OCI-LY7 (cell line): Measurements from ENCODE around the gene FBXO17. TPM values are rescaled to one million over a fixed set of nuclear protein-coding genes. Genes with fewer than 3 reads are reported as not detected.
"Not testable (repeated sequence)": the region's sequence is repeated elsewhere in the genome, so short reads cannot be mapped to it uniquely, and the experiment has no call there.

Source experiments
- BruUV-seq: library from RNA; stranded (reverse); fragments of 400-500 nt; replicated peaks from 2 replicates; lab custom pipeline; 2021; lab: Mats Ljungman, UMichigan
- CTCF ChIA-PET: fragments of 300-600 bp; sonication (Branson Sonifier 250); formaldehyde crosslinking; loops from one replicate; lab custom pipeline; 2022; ENCODE audit warnings: antibody characterized with exemption; ENCODE audit not compliant: unreplicated experiment; lab: Charles Lee
- POLR2A ChIA-PET: fragments of 300-600 bp; sonication (Branson Sonifier 250); formaldehyde crosslinking; loops from one replicate; lab custom pipeline; 2022; ENCODE audit warnings: antibody characterized with exemption; lab: Charles Lee
- DNase-seq: peaks from one replicate; pipeline ENCODE4 v3.0.0-alpha.2; 2015; ENCODE audit warnings: low spot score
- H2AFZ ChIP-seq: fragments of 200-600 bp; sonication (generic), shearing (Covaris generic); 2 replicates; pipeline ENCODE4 v1.6.1; 2014; ENCODE audit warnings: mild to moderate bottlenecking, antibody characterized with exemption, low read length, moderate library complexity
- H3K27ac ChIP-seq: fragments of 200-600 bp; sonication (generic); 2 replicates; pipeline ENCODE4 v1.5.1; 2014; ENCODE audit warnings: mixed run types, low read depth, mild to moderate bottlenecking, moderate library complexity, low read length, inconsistent platforms; ENCODE audit not compliant: poor library complexity, severe bottlenecking
- H3K36me3 ChIP-seq: fragments of 200-600 bp; sonication (generic); 2 replicates; pipeline ENCODE4 v1.6.1; 2014; ENCODE audit warnings: mild to moderate bottlenecking, antibody characterized with exemption, low read length, moderate library complexity, mixed read lengths; ENCODE audit not compliant: insufficient read depth
- H3K4me1 ChIP-seq: fragments of 200-600 bp; sonication (generic); 2 replicates; pipeline ENCODE4 v1.5.1; 2014; ENCODE audit warnings: mild to moderate bottlenecking, low read length; ENCODE audit not compliant: insufficient read depth, poor library complexity, severe bottlenecking
- H3K4me2 ChIP-seq: fragments of 200-600 bp; sonication (generic); 2 replicates; pipeline ENCODE4 v1.6.1; 2014; ENCODE audit warnings: mild to moderate bottlenecking, low read length
- H3K4me3 ChIP-seq: fragments of 200-600 bp; sonication (generic); 2 replicates; pipeline ENCODE4 v1.5.1; 2014; ENCODE audit warnings: mild to moderate bottlenecking, low read depth, low read length; ENCODE audit not compliant: poor library complexity, severe bottlenecking
- H3K79me2 ChIP-seq: fragments of 200-600 bp; sonication (generic); 2 replicates; pipeline ENCODE4 v1.6.1; 2016; ENCODE audit warnings: low read depth, mild to moderate bottlenecking, low read length, moderate library complexity, mixed read lengths; ENCODE audit not compliant: insufficient read depth
- H3K9me2 ChIP-seq: fragments of 200-600 bp; sonication (generic); 2 replicates; pipeline ENCODE4 v1.6.1; 2016; ENCODE audit warnings: mild to moderate bottlenecking, low read length, mixed read lengths; ENCODE audit not compliant: insufficient read depth
- H3K9me3 ChIP-seq: fragments of 200-600 bp; sonication (generic); 2 replicates; pipeline ENCODE4 v1.6.1; 2014; ENCODE audit warnings: mild to moderate bottlenecking, mixed run types, low read length, mixed read lengths
- H4K20me1 ChIP-seq: fragments of 200-600 bp; sonication (generic); 2 replicates; pipeline ENCODE4 v1.6.1; 2014; ENCODE audit warnings: mild to moderate bottlenecking, antibody characterized with exemption, low read length, moderate library complexity, mixed read lengths; ENCODE audit not compliant: insufficient read depth
- CTCF ChIP-seq: fragments of 200-600 bp; sonication (generic); conservative IDR thresholded peaks from 2 replicates; pipeline ENCODE4 v1.5.1; 2014; ENCODE audit warnings: mild to moderate bottlenecking, antibody characterized with exemption, low read length, moderate library complexity, mixed read lengths
- EZH2phosphoT487 ChIP-seq: fragments of 200-600 bp; sonication (generic); IDR thresholded peaks from 2 replicates; pipeline ENCODE4 v1.6.1; 2018; ENCODE audit warnings: low read depth, borderline replicate concordance, mild to moderate bottlenecking, mixed run types, antibody characterized with exemption, low read length, moderate library complexity, mixed read lengths
- intact Hi-C: fragments of 100-400 bp; cut with micrococcal nuclease; formaldehyde crosslinking; loops from one replicate; pipeline ENCODE4 v1.10.0; 2022; ENCODE audit not compliant: unreplicated experiment
- total RNA-seq, 2 experiments: library from RNA; depleted of rRNA in 1 of 2; stranded (reverse); fragments of >200 nt in 1 of 2; shearing (Covaris generic) in 1 of 2; gene quantifications; 2 replicates each; pipeline ENCODE4 v1.2.3, GENCODE V29; 2014 to 2022

FBXO17 gene
- total RNA-seq, 2 experiments from 2014 or later, result not detected

GRCh38 chr19:38993271-38993670 is 17.7 kb upstream of the FBXO17 start:
- Histone ChIP-seq H3K36me3 (no peaks in the 10 kb centered on the region), H3K4me2 (no peak overlapping the region), H3K79me2 (no peaks in the 10 kb centered on the region), H3K9me2 (no peaks in the 10 kb centered on the region), H3K9me3 (no peaks in the 10 kb centered on the region), H3K4me1 (no peaks in the 10 kb centered on the region), H3K27ac (no peak overlapping the region), H2AFZ (no peak overlapping the region), H3K4me3 (no peak overlapping the region), H4K20me1 (no peaks in the 10 kb centered on the region)
- ChIA-PET POLR2A (no interaction called here), CTCF (no interaction called here)
- TF ChIP-seq EZH2phosphoT487 (no peak), CTCF (no peak)
- no peak for DNase-seq
- no TSS peak for BruUV-seq
- intact Hi-C loops, result no loop called here

GRCh38 chr19:38990949-38991697 is 15.6 kb upstream of the FBXO17 start:
- H3K9me3 ChIP-seq, result no peaks in the 10 kb centered on the region
- no peak for TF ChIP-seq EZH2phosphoT487
- no peak for TF ChIP-seq CTCF
- H3K79me2 ChIP-seq, result no peaks in the 10 kb centered on the region
- no peaks in the 10 kb centered on the region for H4K20me1 ChIP-seq
- no peaks in the 10 kb centered on the region for H3K4me1 ChIP-seq
- POLR2A ChIA-PET, result no interaction called here
- H3K27ac ChIP-seq, result no peak overlapping the region
- H3K36me3 ChIP-seq, result no peaks in the 10 kb centered on the region
- no peaks in the 10 kb centered on the region for H3K9me2 ChIP-seq
- no peak for DNase-seq
- CTCF ChIA-PET, result no interaction called here
- no peak overlapping the region for H3K4me3 ChIP-seq
- H3K4me2 ChIP-seq, result no peak overlapping the region
- no peak overlapping the region for H2AFZ ChIP-seq
- no TSS peak for BruUV-seq
- intact Hi-C loops, result no loop called here

- CTCF ChIA-PET, H3K4me2 ChIP-seq, intact Hi-C loops, H4K20me1 ChIP-seq, DNase-seq, H3K9me2 ChIP-seq, H3K27ac ChIP-seq, H3K36me3 ChIP-seq, H3K4me1 ChIP-seq, BruUV-seq, POLR2A ChIA-PET, H2AFZ ChIP-seq, H3K79me2 ChIP-seq, H3K9me3 ChIP-seq, H3K4me3 ChIP-seq: not testable (repeated sequence)
These were observed 14.1 kb upstream of the FBXO17 start for GRCh38 chr19:38989614-38990013.
